Hematopoietic multipotent progenitor cell treated with erythropoietin and hydrocortisone succinate and interleukin-3 and kit ligand, for 15 days (in vitro differentiated cells): Measurements from ENCODE around the gene SCIMP.
"Not testable (repeated sequence)": the region's sequence is repeated elsewhere in the genome, so short reads cannot be mapped to it uniquely, and the experiment has no call there.

Experiments
- DNase-seq: peaks from one replicate; pipeline ENCODE4 v3.0.0-alpha.2; 2015; ENCODE audit warnings: low spot score

SCIMP gene

GRCh38 chr17:5184288-5184687 is 50.4 kb downstream of the SCIMP start:
- DNase-seq = no peak

GRCh38 chr17:5183410-5183793 is 51.3 kb downstream of the SCIMP start:
- DNase-seq = no peak

GRCh38 chr17:5182597-5183409 is 51.9 kb downstream of the SCIMP start:
- no peak for DNase-seq

GRCh38 chr17:5181509-5182305 is 53.0 kb downstream of the SCIMP start:
- DNase-seq = no peak

GRCh38 chr17:5179003-5179402 is 55.7 kb downstream of the SCIMP start:
- no peak for DNase-seq

- DNase-seq = not testable (repeated sequence)
These were observed 59.6 kb downstream of the SCIMP start for GRCh38 chr17:5175027-5175426.

- DNase-seq = not testable (repeated sequence)
These were observed 68.7 kb downstream of the SCIMP start for GRCh38 chr17:5165791-5166564.

- DNase-seq = no peak
These were observed 70.2 kb downstream of the SCIMP start for GRCh38 chr17:5164436-5164835.

GRCh38 chr17:5161793-5162192 is 72.9 kb downstream of the SCIMP start:
- not testable (repeated sequence) for DNase-seq

- not testable (repeated sequence) for DNase-seq
These were observed 74.0 kb downstream of the SCIMP start for GRCh38 chr17:5160702-5161101.
